ENCODE data around the gene WDR27.

DNA sequence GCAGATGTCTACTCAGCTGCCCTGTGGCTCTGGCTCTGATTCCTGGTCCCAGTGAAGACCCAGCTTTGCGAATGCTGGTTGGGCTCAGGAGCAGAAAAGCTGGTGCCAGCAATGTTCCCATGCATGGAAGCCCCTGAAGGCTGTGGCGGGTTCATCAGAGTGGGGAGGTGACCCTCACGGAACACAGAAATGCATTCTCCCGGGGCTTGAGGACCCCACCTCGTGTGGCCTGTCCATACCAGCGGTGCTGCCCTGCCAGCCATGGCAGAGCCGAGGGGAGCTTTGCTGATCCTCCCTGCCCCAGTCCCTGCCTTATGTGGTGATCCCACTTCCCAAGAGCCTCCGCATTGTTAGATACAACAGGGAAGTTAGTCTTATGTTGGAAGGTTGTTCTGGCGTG lies 290.5 kb downstream of the WDR27 start:
- TF ChIP-seq POLR2AphosphoS5 (IDR thresholded peaks at IDR 0.05): no peak
- TF ChIP-seq, protein P1, sequence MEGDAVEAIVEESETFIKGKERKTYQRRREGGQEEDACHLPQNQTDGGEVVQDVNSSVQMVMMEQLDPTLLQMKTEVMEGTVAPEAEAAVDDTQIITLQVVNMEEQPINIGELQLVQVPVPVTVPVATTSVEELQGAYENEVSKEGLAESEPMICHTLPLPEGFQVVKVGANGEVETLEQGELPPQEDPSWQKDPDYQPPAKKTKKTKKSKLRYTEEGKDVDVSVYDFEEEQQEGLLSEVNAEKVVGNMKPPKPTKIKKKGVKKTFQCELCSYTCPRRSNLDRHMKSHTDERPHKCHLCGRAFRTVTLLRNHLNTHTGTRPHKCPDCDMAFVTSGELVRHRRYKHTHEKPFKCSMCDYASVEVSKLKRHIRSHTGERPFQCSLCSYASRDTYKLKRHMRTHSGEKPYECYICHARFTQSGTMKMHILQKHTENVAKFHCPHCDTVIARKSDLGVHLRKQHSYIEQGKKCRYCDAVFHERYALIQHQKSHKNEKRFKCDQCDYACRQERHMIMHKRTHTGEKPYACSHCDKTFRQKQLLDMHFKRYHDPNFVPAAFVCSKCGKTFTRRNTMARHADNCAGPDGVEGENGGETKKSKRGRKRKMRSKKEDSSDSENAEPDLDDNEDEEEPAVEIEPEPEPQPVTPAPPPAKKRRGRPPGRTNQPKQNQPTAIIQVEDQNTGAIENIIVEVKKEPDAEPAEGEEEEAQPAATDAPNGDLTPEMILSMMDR (IDR thresholded peaks at IDR 0.05): no peak
- no peak for TF ChIP-seq POLR2A (IDR thresholded peaks at IDR 0.05)

All from prostate gland (tissue), 2 donors.